Stimulated activated CD4-positive, alpha-beta T cell treated with anti-CD3 and anti-CD28 coated beads, TNF-alpha, amount 100 ng/mL, for 48 hours (primary cell): ENCODE measurements around the gene SLC15A3.

ENCODE experiments used
- DNase-seq, 3 donors: peaks; one replicate each; pipeline ENCODE4 v3.0.0-alpha.2; 2020; ENCODE audit warnings: low read depth in 3 of 3

The SLC15A3 gene

GRCh38 chr11:60930394-60930793, 21.6 kb downstream of the SLC15A3 start:
- DNase-seq = no peak

GRCh38 chr11:60929764-60930163, 22.2 kb downstream of the SLC15A3 start:
- no peak for DNase-seq

- DNase-seq = no peak
Observed at GRCh38 chr11:60928563-60929001, 23.4 kb downstream of the SLC15A3 start.

GRCh38 chr11:60927600-60927999, 24.4 kb downstream of the SLC15A3 start:
- DNase-seq = no peak

- DNase-seq = no peak
Observed at GRCh38 chr11:60927061-60927592, 24.8 kb downstream of the SLC15A3 start.

GRCh38 chr11:60926500-60926899, 25.5 kb downstream of the SLC15A3 start:
- no peak for DNase-seq

- DNase-seq = no peak
Observed at GRCh38 chr11:60925868-60926267, 26.1 kb downstream of the SLC15A3 start.

GRCh38 chr11:60924906-60925853, 26.8 kb downstream of the SLC15A3 start:
- DNase-seq = no peak

- no peak for DNase-seq
Observed at GRCh38 chr11:60924110-60924905, 27.7 kb downstream of the SLC15A3 start, which contains the start of gene TMEM132A. TSS of gene TMEM132A (plus strand) at chr11:60924460. CDS start at chr11:60924634, 174 bp downstream.

- DNase-seq = no peak
Observed at GRCh38 chr11:60923800-60924109, 28.2 kb downstream of the SLC15A3 start.

- no peak for DNase-seq
Observed at GRCh38 chr11:60923326-60923725, 28.6 kb downstream of the SLC15A3 start.

- DNase-seq = no peak
Observed at GRCh38 chr11:60922906-60923305, 29.1 kb downstream of the SLC15A3 start.

- DNase-seq = no peak
Observed at GRCh38 chr11:60921777-60922335, 30.1 kb downstream of the SLC15A3 start.

- no peak for DNase-seq
Observed at GRCh38 chr11:60921259-60921658, 30.7 kb downstream of the SLC15A3 start.

GRCh38 chr11:60919956-60920355, 32.0 kb downstream of the SLC15A3 start:
- DNase-seq = no peak

- DNase-seq = no peak
Observed at GRCh38 chr11:60919320-60919719, 32.7 kb downstream of the SLC15A3 start.

GRCh38 chr11:60918939-60919265, 33.1 kb downstream of the SLC15A3 start:
- no peak for DNase-seq

- DNase-seq = no peak
Observed at GRCh38 chr11:60918251-60918938, 33.6 kb downstream of the SLC15A3 start.

- DNase-seq = no peak
Observed at GRCh38 chr11:60917267-60917666, 34.7 kb downstream of the SLC15A3 start.

- no peak for DNase-seq
Observed at GRCh38 chr11:60916669-60917206, 35.2 kb downstream of the SLC15A3 start.

- peak in 2 of 3 donors; percentile 42 to 63 for DNase-seq
Observed at GRCh38 chr11:60915248-60915914, 36.6 kb downstream of the SLC15A3 start.
